ENCODE data around the gene SDK2.

DNA sequence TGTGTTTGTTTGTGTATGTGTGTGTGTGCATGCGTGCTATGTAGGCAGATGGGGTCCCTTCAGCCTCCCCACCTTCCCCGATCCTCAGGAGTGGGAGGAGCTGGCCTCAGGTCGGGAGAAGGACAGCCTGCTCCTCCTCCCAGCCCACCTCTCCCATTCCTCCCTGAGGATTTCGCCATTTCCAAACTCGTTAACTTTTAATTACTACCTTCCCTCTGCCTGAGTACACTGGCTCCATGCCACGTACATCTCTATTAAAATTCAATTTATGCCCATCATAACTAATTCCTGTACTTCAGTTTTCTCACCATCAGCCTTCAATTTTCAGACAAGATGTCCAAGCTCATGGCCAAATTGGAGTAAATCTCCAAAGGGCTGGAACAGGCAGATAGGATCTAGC lies 148.6 kb downstream of the SDK2 start:
- TF ChIP-seq, protein P1, sequence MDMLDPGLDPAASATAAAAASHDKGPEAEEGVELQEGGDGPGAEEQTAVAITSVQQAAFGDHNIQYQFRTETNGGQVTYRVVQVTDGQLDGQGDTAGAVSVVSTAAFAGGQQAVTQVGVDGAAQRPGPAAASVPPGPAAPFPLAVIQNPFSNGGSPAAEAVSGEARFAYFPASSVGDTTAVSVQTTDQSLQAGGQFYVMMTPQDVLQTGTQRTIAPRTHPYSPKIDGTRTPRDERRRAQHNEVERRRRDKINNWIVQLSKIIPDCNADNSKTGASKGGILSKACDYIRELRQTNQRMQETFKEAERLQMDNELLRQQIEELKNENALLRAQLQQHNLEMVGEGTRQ (CRISPR knock-in tag; IDR thresholded peaks at IDR 0.05), result no peak
- TF ChIP-seq CTCF (IDR thresholded peaks at IDR 0.05 in 2 of 3, conservative IDR thresholded peaks at IDR 0.05 in 1 of 3; ENCODE audit: insufficient read depth in 2 of 3, low read depth in 1 of 3, low read length in 3 of 3), result no peak
- TF ChIP-seq CHD2 (IDR thresholded peaks at IDR 0.05; ENCODE audit: low read depth, low read length), result no peak
- TF ChIP-seq HINFP (tag; conservative IDR thresholded peaks at IDR 0.05; ENCODE audit: low read depth), result no peak
- no peak for TF ChIP-seq ZFX (CRISPR knock-in tag; IDR thresholded peaks at IDR 0.05)

Measured in K562 (cell line).